ENCODE results near the gene TNS2.

Gene TNS2

DNA sequence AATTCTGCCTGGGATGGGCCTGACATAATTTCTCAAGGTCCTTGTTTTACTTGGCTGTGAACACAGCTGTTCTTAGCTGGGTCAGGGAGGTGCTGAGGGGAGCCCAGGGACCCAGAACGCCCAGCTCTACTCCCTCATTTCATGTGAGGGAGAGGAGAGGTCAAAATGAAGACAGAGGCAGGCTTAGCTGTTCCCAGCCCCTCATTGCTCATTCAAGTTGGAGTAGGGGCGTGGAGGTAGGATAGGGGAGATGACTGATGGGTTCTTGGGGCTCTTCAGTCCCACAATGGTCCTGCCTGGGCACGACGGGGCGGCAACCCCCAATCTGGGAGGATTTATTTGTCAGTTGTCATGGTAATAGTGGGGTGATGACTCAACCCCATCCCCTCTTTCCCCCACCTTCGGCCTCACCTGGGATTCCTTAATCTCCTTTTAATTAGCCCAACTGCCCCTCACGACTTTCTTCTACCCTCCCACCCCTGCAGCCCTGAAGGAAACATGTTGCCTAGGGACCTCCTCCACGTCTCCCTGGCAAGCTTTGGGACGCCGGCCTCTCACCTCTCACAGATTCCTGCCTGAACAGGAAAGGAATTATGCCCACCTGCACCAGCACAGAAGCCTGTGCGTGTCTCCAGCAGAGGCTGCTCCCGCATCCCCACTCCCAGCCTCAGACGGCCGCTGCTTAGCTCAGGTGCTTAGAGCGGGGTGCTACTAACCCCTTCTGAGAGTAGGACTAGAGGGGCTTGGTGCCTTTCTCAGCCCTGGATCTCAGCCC is 19.1 kb downstream of the TNS2 start:
- no peak for DNase-seq

DNA sequence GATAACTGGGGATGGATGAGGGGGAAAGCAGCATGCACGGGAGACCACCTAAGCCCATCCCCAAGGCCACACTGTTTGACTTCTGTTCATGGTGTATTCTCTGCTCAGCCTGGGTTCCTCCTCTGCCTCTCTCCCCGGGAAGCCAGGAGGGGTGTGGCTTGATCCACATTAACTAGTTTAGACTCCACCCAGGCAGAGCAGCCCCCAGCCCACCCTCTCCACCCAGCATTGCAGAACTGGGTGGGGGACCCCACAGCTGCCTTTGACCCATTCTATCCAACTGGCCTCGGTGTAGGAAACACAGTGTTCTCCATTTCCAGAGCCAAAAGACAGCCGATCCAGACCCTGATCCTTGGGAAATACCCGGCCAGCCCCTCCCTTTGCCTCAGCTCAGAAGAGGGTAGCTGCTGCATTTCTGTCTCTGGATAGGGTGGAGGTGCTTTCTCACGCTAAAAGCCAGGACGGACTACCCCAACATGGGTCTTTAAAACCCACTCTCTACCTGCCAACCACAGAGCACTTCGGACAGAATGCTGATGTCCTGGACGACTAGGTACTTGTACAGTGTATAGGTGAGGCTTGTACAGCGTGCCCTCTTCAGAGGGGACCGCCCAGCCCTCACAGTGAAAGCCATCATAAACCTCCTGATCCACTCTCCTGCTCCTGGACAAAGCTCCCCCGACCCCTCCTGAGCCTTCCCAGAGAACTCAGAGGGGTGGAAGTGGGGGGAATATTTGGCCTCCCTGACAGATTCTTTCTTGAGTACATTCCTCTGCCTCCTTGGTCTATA is 20.0 kb downstream of the TNS2 start:
- DNase-seq: no peak

DNA sequence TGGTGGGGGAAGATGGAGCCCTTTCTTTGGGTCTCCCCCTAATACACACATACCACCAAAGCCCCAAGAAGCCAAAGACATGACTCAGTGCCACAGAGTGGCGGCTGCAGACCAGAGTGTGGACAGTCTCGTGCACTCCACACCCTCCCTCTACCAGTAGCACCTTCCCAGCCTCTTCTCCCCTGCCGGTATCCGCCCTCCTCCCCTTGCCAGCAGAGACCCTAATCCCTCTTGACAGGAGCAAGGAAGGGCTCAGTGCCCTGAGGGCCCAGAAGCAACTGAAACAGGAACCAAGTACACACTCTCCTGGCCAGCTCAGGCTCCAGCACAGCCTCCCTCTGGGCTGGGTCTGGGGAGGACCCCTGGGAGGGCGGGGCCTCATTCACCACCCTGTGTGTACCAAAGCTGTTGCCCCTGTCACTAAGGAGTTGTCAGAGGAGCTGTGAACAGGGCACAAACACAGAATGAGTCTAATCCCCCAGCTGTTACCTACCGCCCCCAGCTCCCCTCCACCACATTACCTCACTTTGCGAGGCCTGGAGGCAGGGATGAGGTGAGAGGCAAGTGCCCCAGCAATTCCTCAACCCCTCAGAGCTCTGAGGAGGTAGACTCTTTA is 21.1 kb downstream of the TNS2 start:
- DNase-seq: no peak

DNA sequence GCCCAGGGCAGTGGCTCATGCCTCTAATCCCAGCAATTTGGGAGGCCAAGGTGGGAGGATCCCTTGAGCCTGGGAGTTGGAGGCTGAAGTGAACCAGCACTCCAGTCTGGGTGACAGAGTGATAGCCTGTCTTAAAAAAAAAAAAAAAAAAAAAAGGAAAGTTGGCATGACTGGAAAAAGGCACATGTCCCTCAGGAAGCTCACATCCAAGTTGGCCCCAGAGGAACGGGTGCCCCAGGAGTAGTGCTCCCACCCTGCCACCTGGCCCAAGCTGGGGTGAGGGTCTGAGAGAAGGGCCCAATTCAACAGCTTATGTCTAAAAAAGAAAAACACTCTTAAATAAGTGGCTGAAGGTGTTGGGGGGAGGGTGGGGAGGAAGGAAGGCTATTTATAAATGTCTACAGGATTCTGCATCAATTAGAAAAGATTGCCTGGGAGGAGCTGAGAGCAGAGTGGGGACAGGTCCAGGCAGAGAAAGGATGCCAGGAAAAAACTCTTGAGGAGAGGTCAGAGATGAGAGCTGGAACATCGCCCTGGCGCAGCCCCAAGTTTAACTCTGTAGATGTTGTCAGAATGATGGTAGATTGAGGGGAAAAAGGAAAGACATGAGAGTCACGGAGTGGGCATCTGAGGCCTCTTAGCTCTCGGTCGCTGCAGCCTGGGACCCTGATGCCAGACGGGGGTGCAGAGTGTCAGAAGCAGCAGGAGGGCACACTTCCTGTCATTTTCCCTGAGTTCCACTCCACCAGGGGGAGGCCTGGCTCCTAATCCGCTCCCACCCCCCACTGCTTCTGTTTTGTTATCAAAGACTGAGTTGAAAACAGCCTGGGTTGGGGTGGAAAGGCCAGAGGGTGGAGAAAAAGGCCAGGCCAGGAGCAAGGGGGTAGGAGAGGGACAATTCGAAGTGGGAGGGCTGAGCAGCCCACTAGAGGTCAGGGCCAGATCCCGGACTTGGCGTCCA is 22.0 kb downstream of the TNS2 start:
- DNase-seq: no peak

DNA sequence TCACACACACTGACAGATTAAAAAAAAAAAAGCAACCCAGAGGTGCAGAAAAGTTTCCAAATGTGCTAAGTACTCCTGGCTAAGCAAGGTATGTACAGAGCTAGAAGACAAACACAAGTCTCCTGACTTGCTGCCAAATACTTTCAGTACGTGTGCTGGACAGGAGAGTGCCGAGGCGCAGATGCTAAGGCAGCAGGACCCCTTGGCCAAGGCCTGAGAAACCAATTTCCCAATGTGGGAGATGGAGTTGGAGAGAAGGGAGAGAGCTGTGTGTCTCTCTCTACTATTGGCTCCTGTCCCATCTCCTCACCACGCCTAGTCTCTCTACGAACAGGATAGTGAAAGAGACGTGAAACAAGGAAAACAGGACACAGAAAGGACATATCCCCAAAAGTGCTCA is 24.0 kb downstream of the TNS2 start:
- no peak for DNase-seq

DNA sequence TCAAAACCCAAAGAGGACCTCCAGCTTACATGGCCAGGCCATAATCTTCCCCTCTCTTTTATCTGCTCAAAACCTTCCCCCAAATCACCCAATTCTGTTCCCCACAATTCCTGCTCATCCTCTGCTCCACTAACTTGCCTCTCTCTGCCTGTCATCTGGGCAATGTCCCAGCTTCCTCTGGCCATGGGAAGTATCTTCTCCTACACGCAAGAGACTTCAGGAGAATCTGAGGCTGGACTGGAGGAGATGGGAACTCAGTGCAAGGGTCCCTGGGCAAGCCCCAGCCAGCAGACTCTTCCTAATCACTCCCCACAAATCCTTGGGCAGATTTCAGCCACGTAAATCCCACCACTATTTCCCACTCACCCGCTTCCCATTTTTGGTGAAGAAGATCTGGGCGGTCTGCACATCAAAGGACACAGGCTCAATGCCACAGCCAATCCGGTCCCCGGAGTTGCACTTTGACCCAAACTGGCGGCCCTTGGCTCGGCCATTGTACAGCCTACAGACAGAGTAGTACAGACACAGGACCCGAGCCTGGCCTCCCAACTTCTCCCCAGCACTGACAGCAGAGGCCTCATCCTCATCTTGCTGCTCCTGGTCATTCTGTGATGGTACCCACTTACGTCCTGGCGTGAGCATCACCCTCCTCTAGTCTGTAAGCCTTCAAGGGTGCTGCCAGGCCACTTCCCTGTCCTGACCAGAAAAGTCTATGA is 24.6 kb downstream of the TNS2 start:
- DNase-seq: no peak

DNA sequence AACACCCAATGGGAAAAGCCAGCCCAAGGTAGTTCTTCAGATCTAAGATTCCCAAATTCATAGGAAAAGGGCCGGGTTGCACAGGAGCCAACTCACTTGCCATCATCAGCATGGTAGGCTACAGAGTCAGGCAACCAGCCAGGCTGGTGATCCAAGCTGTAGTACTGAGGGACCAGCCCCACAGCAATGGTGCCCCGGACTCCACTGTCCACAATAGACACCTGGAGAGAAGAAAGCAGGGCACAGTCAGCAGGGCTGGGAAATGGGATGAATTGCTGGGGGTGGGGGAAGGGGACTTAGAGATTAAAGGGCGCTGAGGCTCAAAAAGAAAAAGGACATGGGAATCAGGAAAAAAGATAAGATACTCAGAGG is 25.1 kb downstream of the TNS2 start:
- DNase-seq: no peak

DNA sequence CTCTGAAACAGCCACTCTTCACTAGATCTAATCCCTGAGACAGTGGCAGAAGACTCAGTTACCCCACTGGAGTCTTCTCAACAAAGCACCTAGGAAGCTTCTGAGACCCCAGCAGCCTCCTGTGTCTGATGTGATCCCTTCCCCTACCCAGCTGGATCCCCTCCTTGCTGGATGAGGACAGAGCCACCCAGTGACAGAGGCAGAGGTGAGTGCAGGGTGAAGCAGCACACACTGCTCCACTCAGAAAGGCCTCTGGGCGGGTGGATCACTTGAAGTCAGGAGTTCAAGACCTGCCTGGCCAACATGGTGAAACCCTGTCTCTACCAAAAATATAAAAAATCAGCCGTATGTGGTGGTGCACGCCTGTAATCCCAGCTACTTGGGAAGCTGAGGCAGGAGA is 26.6 kb downstream of the TNS2 start:
- no peak for DNase-seq

DNA sequence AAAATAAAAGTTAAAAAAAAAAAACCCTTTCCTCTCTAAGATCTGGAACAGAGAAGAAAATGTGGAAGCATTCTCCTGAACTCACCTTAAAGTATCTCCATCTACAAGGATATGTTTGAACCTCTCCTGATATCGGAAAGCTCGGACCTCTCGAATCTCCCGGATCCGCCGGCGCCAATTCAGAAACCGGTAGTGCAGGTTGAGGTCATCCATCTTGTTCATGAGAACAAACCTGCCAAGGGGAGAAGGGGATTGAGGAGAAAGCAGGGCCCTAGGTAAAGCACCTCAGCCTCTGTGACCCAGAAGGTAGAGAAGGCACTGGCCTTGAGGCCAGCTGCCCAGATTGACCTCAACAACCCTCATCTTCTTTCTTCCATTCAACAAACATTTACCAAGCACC is 27.2 kb downstream of the TNS2 start:
- DNase-seq: no peak

DNA sequence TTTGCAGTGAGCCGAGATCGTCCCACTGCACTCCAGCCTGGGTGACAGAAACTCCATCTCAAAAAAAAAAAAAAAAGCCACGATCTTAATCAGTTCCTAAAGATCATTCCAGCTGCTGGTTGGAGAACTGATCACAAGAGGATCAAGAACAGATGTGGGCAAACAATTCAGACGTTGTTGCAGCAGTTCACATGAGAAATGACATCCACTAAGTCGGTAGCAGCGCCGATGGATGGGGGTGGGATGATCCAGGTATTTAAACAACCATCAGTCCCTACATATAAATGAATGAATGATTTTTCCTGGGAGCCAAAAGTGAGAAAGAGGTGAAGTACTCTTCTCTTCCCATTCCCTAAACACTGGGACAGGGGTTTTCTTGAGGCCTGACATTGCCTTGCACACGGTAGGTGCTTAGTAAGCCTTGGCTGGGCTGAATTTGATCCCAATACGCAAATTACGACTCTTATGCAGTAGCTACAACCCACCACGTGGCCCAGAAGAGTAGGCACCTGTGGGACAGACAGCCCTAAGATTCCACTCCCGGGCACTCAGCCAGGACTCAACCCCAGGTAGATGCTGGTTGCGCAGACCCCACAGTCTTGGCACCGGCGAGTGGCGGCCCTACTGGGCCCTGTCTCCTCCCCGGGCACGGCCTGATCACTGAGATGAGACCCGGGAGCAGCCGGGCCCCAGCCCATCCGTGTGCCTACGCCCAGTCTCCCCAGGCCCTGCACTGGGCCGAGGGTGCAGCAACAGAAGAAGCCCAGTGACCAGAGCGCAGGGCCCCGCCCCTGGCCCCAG is 28.8 kb downstream of the TNS2 start:
- peak; percentile 48 for DNase-seq

DNA sequence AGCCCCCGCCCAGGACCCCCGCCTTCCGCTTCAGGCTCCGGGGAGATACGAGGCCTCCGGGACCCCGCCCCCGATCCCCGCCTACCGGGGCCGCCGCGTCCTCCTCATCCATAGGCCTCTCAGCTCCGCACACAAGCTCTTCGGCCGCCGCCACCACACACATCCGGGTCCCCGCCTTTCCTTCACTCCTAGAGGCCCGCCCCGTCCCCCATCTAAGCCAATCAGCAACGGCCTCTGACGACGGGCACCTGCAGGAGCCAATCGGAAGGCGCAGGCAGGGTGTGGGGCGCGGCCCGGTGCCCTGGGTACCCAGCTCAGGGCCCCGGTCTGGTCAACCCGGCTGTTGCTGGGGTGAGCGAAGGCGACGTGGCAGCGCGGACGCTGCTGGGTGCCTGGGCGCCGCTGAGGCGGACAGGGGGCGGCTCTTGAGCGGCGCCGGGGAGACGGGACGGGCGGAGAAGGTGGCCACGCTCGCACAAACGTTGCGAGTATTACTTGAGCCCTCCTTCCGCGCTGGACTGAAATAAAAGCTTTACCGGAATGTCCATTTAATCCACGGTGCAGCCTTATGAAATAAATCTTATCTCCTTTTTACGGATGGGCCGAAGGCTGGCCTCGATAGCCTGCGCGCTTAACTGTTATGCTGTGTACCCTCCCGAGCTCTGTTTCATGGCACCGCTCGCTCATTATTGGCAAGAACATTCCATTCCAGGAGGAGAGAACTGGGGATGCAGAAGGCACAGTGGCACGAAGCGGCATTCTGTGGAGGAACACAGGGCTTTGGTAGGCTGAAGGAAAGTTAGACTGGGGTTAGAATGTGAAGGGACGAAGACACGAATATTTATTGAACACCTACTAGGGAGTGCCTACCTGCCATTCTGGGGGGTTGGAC is 29.6 kb downstream of the TNS2 start, which contains the start of gene SPRYD3:
TSS of gene SPRYD3 (minus strand) at position 165 of the 892 bp plus-strand sequence. CDS start at position 108, 57 bp downstream.
- peak; percentile 96 for DNase-seq

DNA sequence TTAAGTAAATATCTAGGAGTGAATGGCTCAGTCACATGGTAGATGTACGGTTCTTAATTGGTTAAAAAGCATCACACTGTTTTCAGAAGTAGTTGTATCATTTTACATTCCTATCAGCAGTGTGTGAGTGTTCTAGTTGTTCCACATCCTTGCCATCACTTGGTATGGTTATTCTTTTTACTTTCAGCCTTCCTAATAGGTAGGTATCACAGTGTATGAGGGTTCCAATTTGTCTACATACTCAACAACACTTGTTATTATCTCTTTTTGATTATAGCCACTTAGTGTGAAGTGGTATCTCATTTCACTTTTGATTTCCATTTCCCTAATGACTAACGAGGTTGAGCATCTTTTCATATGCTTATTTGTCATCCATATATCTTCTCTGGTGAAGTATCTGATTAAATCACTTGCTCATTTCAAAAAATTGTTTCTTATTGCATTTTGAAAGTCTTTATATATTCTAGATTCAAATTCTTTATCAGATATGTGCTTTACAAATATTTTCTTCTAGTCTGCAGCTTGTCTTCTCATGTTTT is 32.8 kb downstream of the TNS2 start:
- no peak for DNase-seq

DNA sequence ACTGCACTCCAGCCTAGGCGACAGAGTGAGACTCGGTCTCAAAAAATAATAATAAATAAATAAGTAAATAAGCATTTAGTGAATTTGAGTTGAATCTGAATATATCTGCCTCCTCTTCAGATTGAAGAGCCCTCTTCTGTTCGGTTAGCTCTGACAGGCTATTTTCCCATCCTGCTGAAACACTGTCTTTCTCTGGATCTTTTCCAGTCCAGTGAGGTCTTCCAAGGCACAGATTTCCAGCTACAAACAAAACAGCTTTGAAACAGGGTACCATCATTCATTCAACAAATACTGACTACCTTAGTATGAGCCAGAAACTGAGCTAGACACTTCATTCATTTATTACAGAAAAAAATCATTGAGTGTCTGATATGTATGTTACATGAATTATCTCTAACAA is 36.5 kb downstream of the TNS2 start:
- DNase-seq: no peak

DNA sequence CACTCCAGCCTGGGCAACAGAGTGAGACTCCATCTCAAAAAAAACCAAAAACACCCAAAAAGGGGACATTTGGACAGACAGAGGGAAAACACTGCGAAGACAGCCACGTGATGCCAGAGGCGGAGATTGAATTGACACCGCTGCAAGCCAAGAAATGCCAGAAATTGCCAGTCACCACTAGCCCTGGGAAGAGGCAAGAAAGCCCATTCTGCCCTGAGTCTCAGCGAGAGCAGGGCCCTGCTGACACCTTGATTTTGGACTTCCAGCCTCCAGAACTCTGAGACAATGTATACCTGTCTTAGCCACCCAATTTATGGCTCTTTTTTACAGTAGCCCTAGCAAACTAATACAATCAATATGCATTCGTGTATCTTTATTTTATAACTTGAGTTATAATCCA is 40.2 kb downstream of the TNS2 start:
- DNase-seq: no peak

DNA sequence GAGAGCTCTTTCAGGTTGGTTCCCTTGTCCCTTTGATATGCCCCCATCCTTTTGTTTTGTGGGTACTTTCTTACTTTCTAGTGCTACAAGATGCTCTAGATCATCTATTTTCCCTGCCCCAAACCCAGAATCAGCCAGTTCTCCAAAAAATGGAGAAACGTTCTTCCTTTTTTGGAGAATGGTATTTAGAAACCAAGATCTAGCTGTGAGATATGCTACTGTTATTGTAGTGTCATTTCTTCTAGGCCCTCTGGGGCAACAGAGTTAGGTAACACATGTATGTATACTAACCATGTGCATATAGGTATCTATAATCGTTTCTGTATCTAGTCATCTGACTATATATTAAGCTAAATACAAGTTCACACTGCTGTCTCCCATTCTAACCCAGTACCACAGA is 40.7 kb downstream of the TNS2 start:
- DNase-seq: no peak

DNA sequence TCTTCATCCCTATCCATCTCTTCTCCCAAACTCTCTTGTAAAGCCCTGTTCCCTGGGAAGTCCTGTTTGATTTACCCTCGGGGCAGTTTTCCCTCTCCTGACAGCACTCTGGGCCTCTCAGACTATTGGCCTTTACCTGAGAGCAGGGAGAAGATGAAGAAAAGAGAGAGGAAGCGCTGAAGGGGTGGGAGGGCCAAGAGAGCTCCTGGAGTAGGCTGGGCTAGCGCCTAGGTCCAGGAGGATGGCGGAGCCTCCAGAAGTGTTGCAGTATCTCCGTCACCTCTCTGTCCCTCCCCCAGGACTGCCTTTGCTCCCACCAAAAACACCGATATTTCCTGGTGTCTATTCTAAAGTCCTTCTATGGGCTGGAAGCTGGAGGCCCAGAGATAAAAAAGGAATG is 41.9 kb downstream of the TNS2 start:
- no peak for DNase-seq

DNA sequence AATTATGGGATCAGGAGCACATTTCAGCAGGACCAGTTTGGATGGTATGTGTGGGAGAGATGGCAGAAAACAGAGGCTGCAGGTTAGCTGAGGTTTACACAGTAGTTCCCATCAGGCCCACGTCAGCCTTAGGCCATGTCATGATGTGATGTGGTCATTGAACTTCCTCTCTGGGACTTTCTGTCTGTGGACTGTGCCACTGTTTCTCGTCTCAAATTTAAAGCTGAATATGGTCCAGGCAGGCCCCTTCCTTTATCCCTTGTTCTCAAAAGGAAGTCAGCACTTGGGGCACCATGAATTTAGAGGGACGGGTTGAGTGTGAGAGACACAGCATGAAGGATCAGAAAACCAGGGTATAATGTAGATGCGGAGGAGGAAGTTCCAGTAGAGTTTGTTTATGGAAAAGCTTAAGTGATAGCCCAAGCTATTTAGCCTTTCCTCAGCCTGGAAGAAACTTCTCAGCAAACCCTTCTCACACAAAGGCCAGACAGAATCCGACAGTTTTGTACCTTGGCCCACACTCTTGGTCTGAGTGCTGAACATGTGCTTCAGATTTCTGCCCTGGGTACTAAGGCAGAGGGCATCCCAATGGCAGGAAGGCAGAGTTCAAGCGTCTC is 44.0 kb downstream of the TNS2 start:
- DNase-seq: no peak

DNA sequence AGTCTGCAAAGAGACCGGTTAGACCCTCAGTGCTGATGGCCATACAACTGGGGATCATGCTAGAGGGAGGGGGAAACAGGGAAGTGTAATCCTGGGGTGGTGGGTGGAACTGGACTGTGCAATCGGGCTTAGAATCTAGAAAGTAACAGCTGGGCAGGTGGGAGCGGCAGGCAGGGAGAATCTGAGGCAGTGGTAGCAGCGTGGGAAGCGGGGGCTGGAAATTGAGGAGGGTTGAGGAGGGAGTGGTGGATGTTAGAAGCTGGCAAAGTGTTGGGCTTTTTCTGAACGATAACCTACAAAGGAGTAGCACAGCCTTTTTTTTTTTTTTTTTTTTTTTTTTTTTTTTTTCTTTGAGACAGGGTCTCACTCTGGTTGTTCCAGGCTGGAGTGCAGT is 44.5 kb downstream of the TNS2 start:
- no peak for DNase-seq
